Measurements from ENCODE around the gene NDUFS1. TPM values are rescaled to one million over a fixed set of nuclear protein-coding genes. Genes with fewer than 3 reads are reported as not detected.

Gene NDUFS1
- total and polyA plus RNA-seq, 2 of the 4 experiments (the other 2 are of a cell fraction) = 72.1 to 118 TPM

DNA sequence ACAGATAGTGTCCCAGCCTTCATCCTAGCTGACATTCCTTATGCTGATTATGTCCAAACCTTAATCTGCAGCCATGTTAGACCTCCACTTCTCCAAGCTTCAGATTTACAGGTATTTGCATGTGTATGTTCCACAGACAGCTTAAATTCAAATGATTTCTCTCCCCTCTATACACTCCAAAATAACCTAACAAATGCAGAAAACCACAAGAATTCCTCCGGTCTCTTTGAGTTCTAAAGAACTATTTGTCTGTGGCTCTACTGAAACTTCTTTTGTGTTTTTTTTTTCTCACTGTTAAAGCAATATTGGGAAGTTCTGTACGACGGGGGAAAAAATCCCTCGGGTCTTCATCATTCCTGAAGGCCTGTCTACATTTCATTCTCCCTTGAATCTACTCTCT is 8.6 kb downstream of the NDUFS1 start:
- Histone ChIP-seq H2AFZ (replicated peaks; ENCODE audit: low read length, poor library complexity) (no peak overlapping the region), H3K14ac (replicated peaks; ENCODE audit: low read depth, low read length) (no peak overlapping the region), H4K20me1 (ENCODE audit: insufficient read depth, low read length) (peaks cover 12% of the 10 kb centered on the region), H3K27ac (ENCODE audit: insufficient read depth, low read length) (no peak overlapping the region), H2BK120ac (ENCODE audit: low read depth, low read length) (no peak overlapping the region), H2BK5ac (ENCODE audit: low read depth, low read length, poor library complexity, severe bottlenecking) (no peak overlapping the region), H3K4me1 (ENCODE audit: control insufficient read depth, insufficient read depth, low read length) (no peaks in the 10 kb centered on the region), H2BK15ac (ENCODE audit: low read depth, low read length) (no peak overlapping the region), H3K4me3 (ENCODE audit: insufficient read depth, low read depth, low read length) (no peak overlapping the region), H3K23ac (ENCODE audit: low read depth, low read length) (no peak overlapping the region), H3K56ac (ENCODE audit: extremely low read depth, insufficient read depth, low read length) (no peak overlapping the region), H3K9ac (ENCODE audit: low read depth, low read length) (no peak overlapping the region), H3K79me1 (ENCODE audit: low read depth in 1 of 2, low read length in 2 of 2) (peaks cover 9 to 21% of the 10 kb centered on the region in 2 experiments; a peak in 3 of 4 replicates), H4K8ac (ENCODE audit: low read depth in 2 of 2, low read length in 2 of 2) (no peak overlapping the region), H3K9me3 (ENCODE audit: control insufficient read depth, insufficient read depth, low read length) (no peaks in the 10 kb centered on the region), H2AK5ac (ENCODE audit: low read depth, low read length) (no peak overlapping the region), H3K18ac (ENCODE audit: low read depth, low read length) (no peak overlapping the region), H3K36me3 (ENCODE audit: control insufficient read depth, insufficient read depth, low read length) (peaks cover 19% of the 10 kb centered on the region), H3K4me2 (ENCODE audit: low read depth, low read length) (no peak overlapping the region), H3K27me3 (ENCODE audit: control insufficient read depth, insufficient read depth, low read length) (no peaks in the 10 kb centered on the region), H2BK20ac (ENCODE audit: low read depth, low read length) (no peak overlapping the region), H3K9me1 (ENCODE audit: insufficient read depth, low read length) (no peaks in the 10 kb centered on the region), H2AK9ac (replicated peaks; ENCODE audit: low read depth, low read length, poor library complexity) (no peak overlapping the region), H3K4ac (ENCODE audit: low read depth, low read length) (no peak overlapping the region), H4K91ac (ENCODE audit: insufficient read depth, low read depth, low read length) (no peak overlapping the region), H4K5ac (ENCODE audit: low read depth, low read length) (no peak overlapping the region)
- ChIA-PET CTCF (no interaction called here), POLR2A (ENCODE audit: unreplicated experiment) (no interaction called here)
- no peak for DNase-seq
- TF ChIP-seq RCOR1 (IDR thresholded peaks at IDR 0.05; ENCODE audit: insufficient replicate concordance, low read length) (no peak), MXI1 (IDR thresholded peaks at IDR 0.05; ENCODE audit: borderline replicate concordance, low read depth, low read length) (no peak), BHLHE40 (IDR thresholded peaks at IDR 0.05; ENCODE audit: low read depth, low read length) (no peak), CTCF (conservative IDR thresholded peaks at IDR 0.05; ENCODE audit: low read depth, low read length) (no peak), MAFK (IDR thresholded peaks at IDR 0.05; ENCODE audit: low read depth, low read length) (no peak), RFX5 (IDR thresholded peaks at IDR 0.05; ENCODE audit: low read depth, low read length) (no peak), FOS (IDR thresholded peaks at IDR 0.05; ENCODE audit: low read depth, low read length) (no peak), CHD1 (IDR thresholded peaks at IDR 0.05; ENCODE audit: low read depth, low read length) (no peak), MAZ (IDR thresholded peaks at IDR 0.05; ENCODE audit: borderline replicate concordance, low read depth, low read length) (no peak), USF2 (IDR thresholded peaks at IDR 0.05; ENCODE audit: low read depth, low read length) (no peak), CEBPB (IDR thresholded peaks at IDR 0.05; ENCODE audit: low read depth, low read length) (no peak), POLR2A (IDR thresholded peaks at IDR 0.05; ENCODE audit: low read depth, low read length) (no peak), SMC3 (IDR thresholded peaks at IDR 0.05; ENCODE audit: low read depth, low read length) (no peak), NFE2L2 (IDR thresholded peaks at IDR 0.05; ENCODE audit: low read depth, low read length) (no peak)
- TF ChIP-seq, protein P1, sequence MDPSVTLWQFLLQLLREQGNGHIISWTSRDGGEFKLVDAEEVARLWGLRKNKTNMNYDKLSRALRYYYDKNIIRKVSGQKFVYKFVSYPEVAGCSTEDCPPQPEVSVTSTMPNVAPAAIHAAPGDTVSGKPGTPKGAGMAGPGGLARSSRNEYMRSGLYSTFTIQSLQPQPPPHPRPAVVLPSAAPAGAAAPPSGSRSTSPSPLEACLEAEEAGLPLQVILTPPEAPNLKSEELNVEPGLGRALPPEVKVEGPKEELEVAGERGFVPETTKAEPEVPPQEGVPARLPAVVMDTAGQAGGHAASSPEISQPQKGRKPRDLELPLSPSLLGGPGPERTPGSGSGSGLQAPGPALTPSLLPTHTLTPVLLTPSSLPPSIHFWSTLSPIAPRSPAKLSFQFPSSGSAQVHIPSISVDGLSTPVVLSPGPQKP (IDR thresholded peaks at IDR 0.05; ENCODE audit: borderline replicate concordance, low read depth, low read length) = no peak
- BruUV-seq (replicated peaks) = no TSS peak
- no CpG with 5 or more reads among the region's 4 CpGs for WGBS, 2 experiments (ENCODE audit: extremely low coverage in 2 of 2, insufficient read length in 1 of 2)
- no peak for ATAC-seq (ENCODE audit: low read depth)
- in situ Hi-C loops (cut with MboI; ENCODE audit: low sequenced_read_pairs) = no loop called here
- intact Hi-C loops (cut with micrococcal nuclease) = no loop called here
- dilution Hi-C loops (cut with HindIII; ENCODE audit: low sequenced_read_pairs, unreplicated experiment) = no loop called here

Data from IMR-90 (cell line).